Measurements from ENCODE around the gene TNFAIP8L2. TPM values are rescaled to one million over a fixed set of nuclear protein-coding genes. Genes with fewer than 3 reads are reported as not detected.

Gene TNFAIP8L2
- total RNA-seq, 1 experiment from 2014 or later: 0.15 TPM

- TF ChIP-seq ARID4B (CRISPR knock-in tag; IDR thresholded peaks at IDR 0.05; ENCODE audit: borderline replicate concordance) (no peak), ERG (CRISPR knock-in tag; IDR thresholded peaks at IDR 0.05) (no peak), STAT6 (CRISPR knock-in tag; conservative IDR thresholded peaks at IDR 0.05; ENCODE audit: low read depth) (no peak), ZSCAN18 (CRISPR knock-in tag; IDR thresholded peaks at IDR 0.05) (no peak), ZNF416 (CRISPR knock-in tag; IDR thresholded peaks at IDR 0.05) (no peak), ZNF232 (CRISPR knock-in tag; IDR thresholded peaks at IDR 0.05) (no peak), AFF4 (CRISPR knock-in tag; IDR thresholded peaks at IDR 0.05; ENCODE audit: borderline replicate concordance) (no peak), SMAD3 (CRISPR knock-in tag; IDR thresholded peaks at IDR 0.05; ENCODE audit: borderline replicate concordance) (no peak), USF1 (CRISPR knock-in tag; IDR thresholded peaks at IDR 0.05) (peak; percentile 98), MXD4 (CRISPR knock-in tag; IDR thresholded peaks at IDR 0.05; ENCODE audit: borderline replicate concordance) (no peak), E2F4 (CRISPR knock-in tag; IDR thresholded peaks at IDR 0.05; ENCODE audit: borderline replicate concordance, low read depth) (no peak), ZMAT4 (CRISPR knock-in tag; IDR thresholded peaks at IDR 0.05) (no peak), RELA (CRISPR knock-in tag; IDR thresholded peaks at IDR 0.05; ENCODE audit: borderline replicate concordance) (no peak), RORB (CRISPR knock-in tag; IDR thresholded peaks at IDR 0.05) (no peak), PRDM15 (CRISPR knock-in tag; IDR thresholded peaks at IDR 0.05) (no peak), ATF1 (CRISPR knock-in tag; IDR thresholded peaks at IDR 0.05) (no peak), EMX1 (CRISPR knock-in tag; IDR thresholded peaks at IDR 0.05) (no peak)
Observed at GRCh38 chr1:151198254-151199127, 42.0 kb downstream of the TNFAIP8L2 start, which contains the start of gene PIP5K1A (continued).

Data from WTC11 (cell line).